Mesothelial cell of epicardium (in vitro differentiated cells): ENCODE results near the gene ONECUT1. TPM values are rescaled to one million over a fixed set of nuclear protein-coding genes. Genes with fewer than 3 reads are reported as not detected.

ENCODE experiments used
- DNase-seq, 2 experiments: peaks; one replicate each; pipeline ENCODE4 v3.0.0; 2021; ENCODE audit warnings: low spot score in 2 of 2; ENCODE audit not compliant: unreplicated experiment in 2 of 2
- H3K27ac Mint-ChIP-seq: 2 replicates; pipeline ENCODE4 v1.8.0; 2021; ENCODE audit warnings: mixed read lengths
- H3K27me3 Mint-ChIP-seq: 2 replicates; pipeline ENCODE4 v1.8.0; 2021; ENCODE audit warnings: low read depth, mixed read lengths
- H3K36me3 Mint-ChIP-seq: 2 replicates; pipeline ENCODE4 v1.8.0; 2021; ENCODE audit warnings: mixed read lengths
- H3K4me1 Mint-ChIP-seq: 2 replicates; pipeline ENCODE4 v1.8.0; 2021; ENCODE audit warnings: mixed read lengths
- H3K4me3 Mint-ChIP-seq: 2 replicates; pipeline ENCODE4 v1.8.0; 2021; ENCODE audit warnings: mild to moderate bottlenecking, moderate library complexity, mixed read lengths
- H3K9me3 Mint-ChIP-seq: 2 replicates; pipeline ENCODE4 v1.8.0; 2021; ENCODE audit warnings: mixed read lengths
- total RNA-seq: library from RNA; stranded (reverse); gene quantifications from 3 replicates; pipeline ENCODE4 v1.2.1, GENCODE V29; 2021
- TF ChIP-seq, protein P1 (sequence below): fragments of 200-600 bp; sonication (generic); IDR thresholded peaks from one replicate; pipeline ENCODE4 v1.5.0; 2021; ENCODE audit warnings: antibody characterized with exemption; ENCODE audit not compliant: unreplicated experiment

ONECUT1 gene
- total RNA-seq, 1 donor from 2014 or later, result 0.18 TPM

DNA sequence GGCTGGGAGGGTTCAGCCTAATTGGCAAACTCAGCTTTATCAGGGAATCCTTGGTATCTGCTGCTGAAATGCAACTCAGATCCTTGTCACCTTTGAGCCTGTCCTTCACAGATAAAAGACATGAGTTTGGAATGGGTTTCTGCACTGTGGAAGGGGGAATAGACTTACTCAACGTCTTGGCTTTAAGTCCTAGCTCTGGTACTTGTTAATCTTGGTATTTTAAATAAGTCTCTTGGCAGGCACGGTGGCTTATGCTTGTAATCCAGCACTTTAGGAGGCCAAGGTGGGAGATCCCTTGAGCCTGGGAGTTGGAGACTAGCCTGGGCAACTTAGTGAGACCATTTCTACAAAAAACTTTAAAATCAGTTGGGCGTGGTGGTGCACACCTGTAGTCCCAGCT, 55.8 kb downstream of the ONECUT1 start:
- Mint-ChIP-seq H3K9me3 (no peaks in the 10 kb centered on the region), H3K27me3 (peaks cover 7% of the 10 kb centered on the region), H3K4me3 (no peak overlapping the region), H3K36me3 (no peaks in the 10 kb centered on the region), H3K4me1 (no peaks in the 10 kb centered on the region), H3K27ac (no peak overlapping the region)
- TF ChIP-seq, protein P1, sequence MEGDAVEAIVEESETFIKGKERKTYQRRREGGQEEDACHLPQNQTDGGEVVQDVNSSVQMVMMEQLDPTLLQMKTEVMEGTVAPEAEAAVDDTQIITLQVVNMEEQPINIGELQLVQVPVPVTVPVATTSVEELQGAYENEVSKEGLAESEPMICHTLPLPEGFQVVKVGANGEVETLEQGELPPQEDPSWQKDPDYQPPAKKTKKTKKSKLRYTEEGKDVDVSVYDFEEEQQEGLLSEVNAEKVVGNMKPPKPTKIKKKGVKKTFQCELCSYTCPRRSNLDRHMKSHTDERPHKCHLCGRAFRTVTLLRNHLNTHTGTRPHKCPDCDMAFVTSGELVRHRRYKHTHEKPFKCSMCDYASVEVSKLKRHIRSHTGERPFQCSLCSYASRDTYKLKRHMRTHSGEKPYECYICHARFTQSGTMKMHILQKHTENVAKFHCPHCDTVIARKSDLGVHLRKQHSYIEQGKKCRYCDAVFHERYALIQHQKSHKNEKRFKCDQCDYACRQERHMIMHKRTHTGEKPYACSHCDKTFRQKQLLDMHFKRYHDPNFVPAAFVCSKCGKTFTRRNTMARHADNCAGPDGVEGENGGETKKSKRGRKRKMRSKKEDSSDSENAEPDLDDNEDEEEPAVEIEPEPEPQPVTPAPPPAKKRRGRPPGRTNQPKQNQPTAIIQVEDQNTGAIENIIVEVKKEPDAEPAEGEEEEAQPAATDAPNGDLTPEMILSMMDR, result no peak
- DNase-seq, result no peak

DNA sequence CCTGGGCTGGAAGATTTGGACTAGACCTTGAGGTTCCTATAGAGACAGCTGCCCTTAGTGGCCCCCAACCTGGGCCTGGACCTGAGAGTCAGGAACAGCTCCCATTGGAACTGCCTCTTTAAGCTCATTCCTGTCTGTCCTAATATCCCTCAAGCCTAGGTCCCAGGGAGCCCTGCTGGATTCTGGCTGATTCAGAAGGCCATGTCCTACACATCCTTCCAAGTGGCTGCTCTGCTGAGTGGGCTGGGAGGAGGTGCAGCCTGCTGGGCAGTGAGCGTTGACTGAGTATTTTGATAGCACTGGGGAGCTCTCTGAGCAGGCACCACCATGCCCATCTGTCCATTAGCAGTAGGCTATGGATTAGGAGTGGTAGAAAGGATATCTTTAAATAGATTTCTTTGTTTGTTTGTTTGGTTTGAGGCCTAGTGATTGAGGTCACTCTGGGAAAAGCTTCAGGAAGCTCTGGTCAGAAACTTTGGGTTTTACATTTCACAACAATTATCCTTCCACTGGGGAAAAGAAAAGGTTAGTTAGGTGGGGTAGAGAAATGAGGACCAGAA, 56.4 kb downstream of the ONECUT1 start:
- no peaks in the 10 kb centered on the region for H3K9me3 Mint-ChIP-seq
- no peaks in the 10 kb centered on the region for H3K4me1 Mint-ChIP-seq
- H3K27ac Mint-ChIP-seq, result no peak overlapping the region
- H3K27me3 Mint-ChIP-seq, result peaks cover 2% of the 10 kb centered on the region
- TF ChIP-seq, protein P1, result no peak
- no peak overlapping the region for H3K4me3 Mint-ChIP-seq
- H3K36me3 Mint-ChIP-seq, result no peaks in the 10 kb centered on the region
- DNase-seq, result no peak

DNA sequence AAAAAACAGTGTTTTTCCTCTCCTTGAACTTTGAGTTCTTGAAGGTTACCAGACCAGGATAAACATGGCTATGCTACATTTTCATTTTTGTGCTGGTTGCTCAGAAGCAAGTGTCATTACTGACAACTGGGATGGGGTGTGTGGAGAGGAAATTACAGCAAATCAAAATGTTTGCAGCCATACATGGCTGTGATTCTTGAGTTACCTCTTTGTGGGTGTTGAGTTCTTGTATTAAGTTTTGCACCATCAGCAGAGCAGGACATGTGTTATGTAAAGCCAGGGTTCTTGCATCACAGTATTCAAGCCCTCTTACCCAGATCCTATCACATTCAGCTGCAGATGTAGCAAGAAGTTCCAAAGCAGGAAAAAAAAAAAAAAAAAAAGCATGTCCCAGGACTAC, 57.0 kb downstream of the ONECUT1 start:
- Mint-ChIP-seq H3K4me3 (no peak overlapping the region), H3K27ac (no peak overlapping the region), H3K27me3 (no peaks in the 10 kb centered on the region), H3K4me1 (no peaks in the 10 kb centered on the region), H3K9me3 (no peaks in the 10 kb centered on the region), H3K36me3 (no peaks in the 10 kb centered on the region)
- TF ChIP-seq, protein P1, result no peak
- DNase-seq, result no peak

DNA sequence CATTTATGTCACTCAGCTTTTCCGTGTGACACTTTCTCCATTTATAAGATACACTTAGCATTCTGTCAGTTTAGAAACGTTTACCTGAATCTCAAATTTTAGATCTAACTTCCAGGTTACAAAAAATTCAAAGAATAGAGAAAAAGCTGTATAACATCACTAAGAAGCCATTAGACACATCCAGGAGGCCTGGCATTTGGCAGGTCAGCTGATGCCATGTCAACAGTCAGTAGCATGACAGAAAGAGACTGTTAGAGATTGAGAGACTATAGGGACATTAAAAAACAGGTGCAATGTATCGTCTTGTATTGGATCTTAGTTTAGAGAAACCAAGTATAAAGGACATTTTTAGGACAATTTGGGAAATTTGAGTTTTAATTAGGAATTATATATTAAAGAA, 57.6 kb downstream of the ONECUT1 start:
- TF ChIP-seq, protein P1, result no peak
- no peaks in the 10 kb centered on the region for H3K36me3 Mint-ChIP-seq
- H3K27ac Mint-ChIP-seq, result no peak overlapping the region
- no peaks in the 10 kb centered on the region for H3K9me3 Mint-ChIP-seq
- H3K4me3 Mint-ChIP-seq, result no peak overlapping the region
- H3K27me3 Mint-ChIP-seq, result no peaks in the 10 kb centered on the region
- DNase-seq, result no peak
- no peaks in the 10 kb centered on the region for H3K4me1 Mint-ChIP-seq

DNA sequence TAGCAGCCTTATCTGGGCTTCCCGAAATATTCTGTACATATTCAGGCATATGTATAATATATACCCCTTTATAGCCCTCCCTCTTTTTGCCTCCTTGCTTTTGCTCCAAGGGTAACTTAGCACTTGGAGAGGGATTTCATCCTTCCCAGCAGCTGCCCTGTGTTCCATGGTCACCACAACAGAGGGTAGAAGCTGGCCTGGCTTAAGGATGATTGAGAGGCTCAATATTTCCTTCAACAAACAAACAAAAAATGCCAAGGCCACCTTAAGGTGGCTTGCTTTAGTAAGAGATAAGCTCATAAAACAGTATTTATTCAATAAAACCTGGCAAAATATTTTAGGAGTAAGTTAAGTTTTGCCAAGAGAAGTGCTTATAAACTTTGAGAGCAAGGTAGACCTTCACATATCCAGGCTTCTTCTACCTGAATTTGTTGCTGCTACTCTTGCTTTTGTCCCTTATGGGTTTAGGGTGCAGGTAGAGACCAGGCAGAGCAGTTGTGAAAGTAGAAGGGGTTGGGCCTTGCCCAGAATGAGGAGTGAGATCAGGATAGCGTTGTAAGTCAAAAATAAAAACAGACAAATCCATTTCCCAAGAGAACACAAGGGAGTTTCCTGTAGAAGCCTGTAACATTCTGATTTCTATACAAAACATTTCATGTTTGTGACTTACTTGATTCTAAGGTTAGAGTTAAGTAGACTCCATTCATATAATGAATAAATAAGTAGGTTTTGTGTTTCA, 58.2 kb downstream of the ONECUT1 start:
- Mint-ChIP-seq H3K27me3 (no peaks in the 10 kb centered on the region), H3K4me1 (no peaks in the 10 kb centered on the region), H3K36me3 (no peaks in the 10 kb centered on the region), H3K9me3 (no peaks in the 10 kb centered on the region), H3K27ac (no peak overlapping the region), H3K4me3 (no peak overlapping the region)
- TF ChIP-seq, protein P1, result no peak
- no peak for DNase-seq
